K562 (cell line): ENCODE measurements around the gene SART3. TPM values are rescaled to one million over a fixed set of nuclear protein-coding genes. Genes with fewer than 3 reads are reported as not detected.
A peak's percentile ranks its signal among the peaks of the same experiment; 100 is the strongest.

ENCODE experiments used
- BCL6 ChIP-seq: fragments of 250-450 bp; sonication (Bioruptor Pico); IDR thresholded peaks from 2 replicates; pipeline ENCODE4 v1.4.0; 2020
- E4F1 ChIP-seq: fragments of 250-450 bp; sonication (Bioruptor Pico); IDR thresholded peaks from 2 replicates; pipeline ENCODE4 v1.5.0; 2021; ENCODE audit warnings: mild to moderate bottlenecking, borderline replicate concordance
- ELF4 ChIP-seq: fragments of 450-650 bp; formaldehyde crosslinking; IDR thresholded peaks from 2 replicates; pipeline ENCODE4 v1.4.0; 2022; ENCODE audit warnings: missing genetic modification characterization
- FOS ChIP-seq: IDR thresholded peaks from 3 replicates; pipeline ENCODE4 v1.6.1; 2011; ENCODE audit not compliant: insufficient read length; ENCODE audit errors: extremely low read depth
- GTF2A2 ChIP-seq: IDR thresholded peaks from 2 replicates; pipeline ENCODE4 v1.6.1; 2016; ENCODE audit warnings: mild to moderate bottlenecking, missing genetic modification characterization, missing compliant biosample characterization
- ILF3 ChIP-seq: fragments of 450-650 bp; IDR thresholded peaks from 2 replicates; pipeline ENCODE4 v1.6.1; 2018; ENCODE audit warnings: antibody characterized with exemption, mild to moderate bottlenecking, moderate library complexity, borderline replicate concordance
- KAT2B ChIP-seq: IDR thresholded peaks from one replicate; pipeline ENCODE4 v1.6.1; 2012; ENCODE audit warnings: low read depth, mild to moderate bottlenecking, control low read depth, inconsistent platforms, low read length, moderate library complexity
- KAT8 ChIP-seq: fragments of 450-650 bp; IDR thresholded peaks from 2 replicates; pipeline ENCODE4 v1.6.1; 2016; ENCODE audit warnings: low read depth, mild to moderate bottlenecking
- KDM4B ChIP-seq, 2 experiments: fragments of 450-650 bp in 1 of 2; sonication (generic) in 1 of 2; IDR thresholded peaks; 2 replicates each; pipeline ENCODE4 v1.6.1; 2016 to 2017; ENCODE audit warnings: borderline replicate concordance in 2 of 2, antibody characterized with exemption in 1 of 2, low read depth in 1 of 2, mild to moderate bottlenecking in 1 of 2
- LEF1 ChIP-seq: fragments of 450-650 bp; IDR thresholded peaks from 2 replicates; pipeline ENCODE4 v1.6.1; 2016; ENCODE audit warnings: mild to moderate bottlenecking
- NFRKB ChIP-seq: fragments of 450-650 bp; IDR thresholded peaks from 2 replicates; pipeline ENCODE4 v1.6.1; 2016; ENCODE audit warnings: low read depth
- POLR2H ChIP-seq: IDR thresholded peaks from 2 replicates; pipeline ENCODE4 v1.6.1; 2016; ENCODE audit warnings: missing genetic modification characterization, low read depth, mild to moderate bottlenecking, control low read depth, missing compliant biosample characterization, moderate library complexity
- RCOR1 ChIP-seq, 2 experiments: IDR thresholded peaks; 2 replicates each; pipeline ENCODE4 v1.6.1; 2012; ENCODE audit warnings: low read depth in 2 of 2, low read length in 2 of 2, borderline replicate concordance in 1 of 2, improper control_type of control experiment in 1 of 2
- RFX5 ChIP-seq: IDR thresholded peaks from 2 replicates; pipeline ENCODE4 v1.6.1; 2011; ENCODE audit warnings: low read depth, mild to moderate bottlenecking, improper control_type of control experiment, low read length
- SMAD3 ChIP-seq: fragments of 450-650 bp; formaldehyde crosslinking; conservative IDR thresholded peaks from 2 replicates; pipeline ENCODE4 v1.4.0; 2020; ENCODE audit warnings: mild to moderate bottlenecking
- STAG1 ChIP-seq: sonication (generic); formaldehyde crosslinking; IDR thresholded peaks from 2 replicates; pipeline ENCODE4 v1.5.0; 2020; ENCODE audit warnings: missing genetic modification reagents, borderline replicate concordance
- ZFP36 ChIP-seq: fragments of 150-350 bp; IDR thresholded peaks from 2 replicates; pipeline ENCODE4 v1.6.1; 2018; ENCODE audit warnings: low read length, low read depth; ENCODE audit not compliant: partially characterized antibody
- ZFPM2 ChIP-seq: fragments of 250-450 bp; sonication (Bioruptor Pico); IDR thresholded peaks from 2 replicates; pipeline ENCODE4 v1.5.1; 2022; ENCODE audit warnings: mild to moderate bottlenecking
- ZNF354B ChIP-seq: fragments of 250-450 bp; sonication (Bioruptor Pico); IDR thresholded peaks from 2 replicates; pipeline ENCODE4 v1.4.0; 2020
- ZNF436 ChIP-seq: fragments of 250-450, 450-650 bp; sonication (Bioruptor Pico); formaldehyde crosslinking; IDR thresholded peaks from 2 replicates; pipeline ENCODE4 v1.7.0; 2020; ENCODE audit warnings: mild to moderate bottlenecking
- ZNF583 ChIP-seq: fragments of 250-450 bp; sonication (Bioruptor Pico); IDR thresholded peaks from 2 replicates; pipeline ENCODE4 v1.4.0; 2020
- ZNF609 ChIP-seq: sonication (generic); formaldehyde crosslinking; IDR thresholded peaks from 2 replicates; pipeline ENCODE4 v1.8.1; 2023; ENCODE audit warnings: missing genetic modification reagents, mild to moderate bottlenecking, borderline replicate concordance
- ZNF77 ChIP-seq: fragments of 250-450 bp; sonication (Bioruptor Pico); IDR thresholded peaks from 2 replicates; pipeline ENCODE4 v1.5.0; 2020
- ZNF830 ChIP-seq: fragments of 250-450 bp; sonication (Bioruptor Pico); IDR thresholded peaks from 2 replicates; pipeline ENCODE4 v1.5.0; 2021; ENCODE audit warnings: mild to moderate bottlenecking
- polyA plus RNA-seq, 8 experiments: library from polyadenylated mRNA; depleted of rRNA in 4 of 8; stranded (reverse) in 5 of 8; unstranded in 3 of 8; fragments of >200 nt; fragmentation: Nextera tagmentation in 2 of 8; fragmentation: Illumina TruSeq in 1 of 8; extraction: Ambion mirVana in 2 of 8; extraction: Trizol in 1 of 8; gene quantifications; 2 replicates each; pipeline versions ENCODE4 v1.2.1 to v1.2.3, GENCODE V29; 2011 to 2014; ENCODE audit warnings: inconsistent platforms in 1 of 8, missing spikeins in 1 of 8
- total RNA-seq, 7 experiments: library from RNA; depleted of rRNA in 6 of 7; stranded (reverse); fragments of >200 nt in 6 of 7; fragmentation: Illumina TruSeq in 2 of 7; extraction: Trizol in 2 of 7; gene quantifications; 2 replicates each; pipeline versions ENCODE4 v1.2.1 to v1.2.3, GENCODE V29; 2011 to 2021; ENCODE audit warnings: low replicate concordance in 1 of 7

The SART3 gene
- total and polyA plus RNA-seq, 9 of the 15 experiments (the other 6 are each of a cell fraction or from before 2014, with no cell fraction given) = 8.9 to 167 (median 56.7) TPM

- TF ChIP-seq KDM4B (IDR thresholded peaks at IDR 0.05; ENCODE audit: borderline replicate concordance in 2 of 2, low read depth in 1 of 2) (no peak), ZNF609 (no peak), NFRKB (no peak), KAT8 (no peak), ZNF436 (CRISPR knock-in tag) (no peak), STAG1 (no peak), RFX5 (no peak), ZNF354B (CRISPR knock-in tag) (no peak), SMAD3 (CRISPR knock-in tag) (no peak), LEF1 (no peak), FOS (peak; percentile 89), ZNF77 (CRISPR knock-in tag) (no peak), POLR2H (tag) (peak; percentile 62), ZFP36 (no peak), ZFPM2 (CRISPR knock-in tag) (no peak), ZNF583 (CRISPR knock-in tag) (no peak), ELF4 (peak; percentile 96), BCL6 (CRISPR knock-in tag) (no peak), KAT2B (no peak), RCOR1 (IDR thresholded peaks at IDR 0.05; ENCODE audit: borderline replicate concordance in 1 of 2, low read depth in 2 of 2, low read length in 2 of 2) (peak in 1 of 2 experiments; percentile 8; a peak in 1 of 4 replicates), GTF2A2 (tag) (no peak), E4F1 (CRISPR knock-in tag) (no peak), ZNF830 (CRISPR knock-in tag) (no peak), ILF3 (no peak)
Measured at GRCh38 chr12:108514973-108515814, 45.8 kb downstream of the SART3 start, which contains the start of gene FICD (continued).
